Measurements from ENCODE around the gene CD151. TPM values are rescaled to one million over a fixed set of nuclear protein-coding genes. Genes with fewer than 3 reads are reported as not detected.

The CD151 gene
- polyA plus RNA-seq, 1 experiment: 2,262 TPM

- Histone ChIP-seq H3K4me3 (ENCODE audit: low read depth, low read length) (peak overlapping the region; percentile 87), H3K36me3 (ENCODE audit: control insufficient read depth, insufficient read depth, low read length) (peaks cover 4% of the 10 kb centered on the region), H3K27me3 (ENCODE audit: control insufficient read depth, insufficient read depth, low read length) (no peaks in the 10 kb centered on the region)
- POLR2A ChIA-PET: no interaction called here
- CTCF ChIA-PET: interaction anchor here (1.0 to 1.6 kb wide), 2 partner anchors 12 to 16 kb away, joined by 4 to 6 read pairs; no protein-coding TSS in a partner anchor
- TF ChIP-seq, protein P1, sequence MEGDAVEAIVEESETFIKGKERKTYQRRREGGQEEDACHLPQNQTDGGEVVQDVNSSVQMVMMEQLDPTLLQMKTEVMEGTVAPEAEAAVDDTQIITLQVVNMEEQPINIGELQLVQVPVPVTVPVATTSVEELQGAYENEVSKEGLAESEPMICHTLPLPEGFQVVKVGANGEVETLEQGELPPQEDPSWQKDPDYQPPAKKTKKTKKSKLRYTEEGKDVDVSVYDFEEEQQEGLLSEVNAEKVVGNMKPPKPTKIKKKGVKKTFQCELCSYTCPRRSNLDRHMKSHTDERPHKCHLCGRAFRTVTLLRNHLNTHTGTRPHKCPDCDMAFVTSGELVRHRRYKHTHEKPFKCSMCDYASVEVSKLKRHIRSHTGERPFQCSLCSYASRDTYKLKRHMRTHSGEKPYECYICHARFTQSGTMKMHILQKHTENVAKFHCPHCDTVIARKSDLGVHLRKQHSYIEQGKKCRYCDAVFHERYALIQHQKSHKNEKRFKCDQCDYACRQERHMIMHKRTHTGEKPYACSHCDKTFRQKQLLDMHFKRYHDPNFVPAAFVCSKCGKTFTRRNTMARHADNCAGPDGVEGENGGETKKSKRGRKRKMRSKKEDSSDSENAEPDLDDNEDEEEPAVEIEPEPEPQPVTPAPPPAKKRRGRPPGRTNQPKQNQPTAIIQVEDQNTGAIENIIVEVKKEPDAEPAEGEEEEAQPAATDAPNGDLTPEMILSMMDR (IDR thresholded peaks at IDR 0.05; ENCODE audit: insufficient read depth, low read depth, low read length): no peak
- DNase-seq (ENCODE audit: low read depth): no peak
Measured at GRCh38 chr11:794766-795633, 37.8 kb upstream of the CD151 start.

DNA sequence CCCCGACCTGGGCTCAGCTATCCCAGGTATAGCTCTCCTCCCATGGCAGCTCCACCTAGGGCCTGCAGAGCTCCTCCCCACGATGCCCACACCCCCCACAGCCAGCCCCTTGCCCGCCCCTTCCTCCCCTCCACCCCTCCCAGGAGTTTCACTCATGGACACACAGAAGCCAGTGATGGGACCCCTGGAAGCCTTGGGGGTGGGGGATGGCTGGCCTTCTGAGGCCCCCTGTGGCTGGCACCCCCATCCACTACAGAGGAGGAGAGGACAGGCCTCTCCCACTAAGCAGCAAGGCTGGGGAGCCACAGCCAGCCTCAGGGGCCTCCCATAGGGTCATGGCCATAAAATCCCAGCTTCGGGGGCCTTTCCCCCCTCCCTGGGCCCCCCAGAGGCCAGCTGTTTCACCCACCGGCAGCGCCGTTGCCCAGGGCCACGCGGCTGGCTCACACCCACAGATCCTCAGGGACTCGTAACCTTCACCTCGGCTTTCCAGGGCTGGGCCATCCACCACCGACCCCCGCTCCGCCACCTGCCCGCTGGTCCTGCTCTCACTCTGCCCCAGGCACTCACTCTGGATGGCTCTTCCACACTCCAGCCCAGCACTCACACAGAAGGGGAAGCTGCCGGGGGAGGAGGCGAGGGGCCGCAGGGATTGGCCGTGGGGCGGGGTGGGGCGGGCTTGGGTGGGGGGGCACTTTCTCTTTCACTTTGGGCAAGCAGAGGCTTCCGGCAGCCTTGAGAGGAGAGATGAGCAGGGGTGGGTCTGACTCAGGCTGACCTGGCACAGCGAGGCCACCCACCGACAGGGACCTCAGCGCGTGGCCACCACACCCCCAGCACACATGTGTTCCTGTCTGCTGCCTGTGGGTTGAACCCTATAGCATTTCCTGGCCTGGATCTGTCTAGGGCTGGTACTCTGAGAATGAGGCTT, 36.9 kb upstream of the CD151 start:
- DNase-seq (ENCODE audit: low read depth): peak; percentile 34
- ChIA-PET POLR2A (interaction anchor here (0.6 to 0.7 kb wide), 2 partner anchors 24 to 45 kb away, joined by 3 to 4 read pairs; no protein-coding TSS in a partner anchor), CTCF (interaction anchor here (1.0 kb wide), 2 partner anchors 17 to 48 kb away, joined by 3 to 4 read pairs; no protein-coding TSS in a partner anchor)
- TF ChIP-seq, protein P1 (IDR thresholded peaks at IDR 0.05; ENCODE audit: insufficient read depth, low read depth, low read length): no peak
- Histone ChIP-seq H3K4me3 (ENCODE audit: low read depth, low read length) (peak overlapping the region; percentile 87), H3K36me3 (ENCODE audit: control insufficient read depth, insufficient read depth, low read length) (peaks cover 11% of the 10 kb centered on the region), H3K27me3 (ENCODE audit: control insufficient read depth, insufficient read depth, low read length) (no peaks in the 10 kb centered on the region)

GRCh38 chr11:796565-797295, 36.0 kb upstream of the CD151 start:
- Histone ChIP-seq H3K36me3 (ENCODE audit: control insufficient read depth, insufficient read depth, low read length) (peaks cover 16% of the 10 kb centered on the region), H3K4me3 (ENCODE audit: low read depth, low read length) (peak overlapping the region; percentile 87), H3K27me3 (ENCODE audit: control insufficient read depth, insufficient read depth, low read length) (no peaks in the 10 kb centered on the region)
- TF ChIP-seq, protein P1 (IDR thresholded peaks at IDR 0.05; ENCODE audit: insufficient read depth, low read depth, low read length): no peak
- ChIA-PET POLR2A (interaction anchor here (0.7 kb wide), 1 partner anchor 44 kb away, joined by 3 read pairs; no protein-coding TSS in a partner anchor), CTCF (interaction anchor here (0.6 to 1.2 kb wide), 4 partner anchors 36 to 248 kb away, joined by 3 to 4 read pairs (median 3); partner anchors contain the start of gene CD151)
- no peak for DNase-seq (ENCODE audit: low read depth)

DNA sequence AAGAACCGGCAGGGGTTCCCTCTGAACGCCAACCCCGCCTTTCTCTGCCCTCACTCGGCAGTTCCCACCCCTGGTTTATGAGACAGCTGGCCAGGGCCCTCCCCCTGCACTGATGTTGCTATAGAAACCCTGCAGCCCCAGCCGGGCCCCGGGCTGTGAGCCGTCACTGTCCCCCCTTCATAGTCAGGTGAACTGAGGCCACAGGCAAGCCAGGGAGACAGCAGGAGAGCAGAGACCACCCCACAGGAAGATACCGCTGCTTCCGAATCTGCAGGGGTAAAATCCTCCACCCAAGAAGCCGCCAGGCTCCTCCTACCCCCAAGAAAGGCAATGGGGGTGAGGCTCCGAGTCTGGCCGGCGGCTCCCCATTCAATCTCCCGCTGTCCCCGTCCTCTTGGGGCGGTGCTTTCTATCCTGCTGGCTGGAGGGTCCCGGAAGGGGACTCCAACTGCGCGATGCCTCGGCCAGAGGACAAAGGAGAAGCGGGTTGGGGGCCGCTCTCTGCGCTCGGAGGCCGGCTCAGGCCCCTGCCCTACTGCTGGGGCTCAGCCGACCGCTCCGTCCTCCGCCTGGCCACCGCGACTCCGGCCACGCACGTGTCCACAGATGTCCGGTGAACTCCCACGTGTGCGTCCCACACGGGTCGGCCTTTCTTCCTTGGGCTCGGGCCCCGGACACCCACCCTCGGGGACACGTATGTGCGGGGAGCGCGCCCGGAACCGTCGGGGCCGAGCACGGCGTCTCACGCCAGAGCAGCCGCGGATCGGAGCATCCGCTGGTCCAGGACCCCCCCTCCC, 35.3 kb upstream of the CD151 start:
- Histone ChIP-seq H3K27me3 (ENCODE audit: control insufficient read depth, insufficient read depth, low read length) (no peaks in the 10 kb centered on the region), H3K4me3 (ENCODE audit: low read depth, low read length) (peak overlapping the region; percentile 87)
- POLR2A ChIA-PET: no interaction called here

More for the DNA sequence above, 35.3 kb upstream of the CD151 start:
- peaks cover 21% of the 10 kb centered on the region for H3K36me3 ChIP-seq (ENCODE audit: control insufficient read depth, insufficient read depth, low read length)
- TF ChIP-seq, protein P1 (IDR thresholded peaks at IDR 0.05; ENCODE audit: insufficient read depth, low read depth, low read length): 0 out of 2 replicates have a peak, but pooled peaks have one; percentile 7
- no peak for DNase-seq (ENCODE audit: low read depth)
- CTCF ChIA-PET: interaction anchor here (0.6 to 1.2 kb wide), 3 partner anchors 35 to 249 kb away, joined by 3 to 4 read pairs (median 3); partner anchors contain the start of gene CD151

Data from BJ (cell line).